DOHH2 (cell line): Measurements from ENCODE around the gene KHDRBS2.

Experiments used
- CTCF ChIP-seq: fragments of 200-600 bp; sonication (generic); IDR thresholded peaks from one replicate; pipeline ENCODE4 v1.5.1; 2014; ENCODE audit warnings: antibody characterized with exemption, mild to moderate bottlenecking, low read depth, low read length; ENCODE audit not compliant: poor library complexity, severe bottlenecking
- EZH2phosphoT487 ChIP-seq: fragments of 200-600 bp; sonication (generic); IDR thresholded peaks from 2 replicates; pipeline ENCODE4 v1.6.1; 2017; ENCODE audit warnings: borderline replicate concordance, mild to moderate bottlenecking, antibody characterized with exemption, low read length, moderate library complexity, mixed read lengths

DNA sequence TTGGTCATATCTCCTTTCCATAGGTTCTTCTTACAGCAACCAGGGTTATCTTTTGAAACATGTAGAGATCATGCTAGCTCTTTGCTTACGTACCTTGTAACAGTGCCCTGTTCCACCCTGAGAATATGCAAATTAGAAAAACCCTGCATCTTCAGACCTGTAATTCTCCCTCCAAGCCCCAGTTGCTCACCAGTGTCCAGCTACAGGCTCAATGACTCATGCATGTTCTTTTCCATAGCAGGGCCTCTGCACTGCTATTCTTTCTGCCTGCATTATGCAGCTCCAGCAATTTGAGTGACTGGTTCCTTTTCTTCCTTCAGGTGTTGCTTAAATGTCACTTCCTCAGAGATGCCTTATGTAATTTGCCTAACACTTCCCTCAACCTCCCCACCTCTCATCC, 636.2 kb downstream of the KHDRBS2 start:
- TF ChIP-seq CTCF (no peak), EZH2phosphoT487 (no peak)
